Parathyroid adenoma (tissue), 2 donors: ENCODE data around the gene ENDOV.

Experiments
- H2AFZ ChIP-seq: fragments of 300-600 bp; sonication (generic); one replicate; pipeline ENCODE4 v1.7.0; 2017; ENCODE audit warnings: antibody characterized with exemption, mild to moderate bottlenecking
- H3K27ac ChIP-seq: fragments of 300-600 bp; sonication (generic); one replicate; pipeline ENCODE4 v1.7.0; 2017
- H3K27me3 ChIP-seq: fragments of 300-600 bp; sonication (generic); one replicate; pipeline ENCODE4 v1.7.0; 2017; ENCODE audit warnings: low read length; ENCODE audit not compliant: control insufficient read depth, insufficient read depth
- H3K36me3 ChIP-seq: fragments of 300-600 bp; sonication (generic); one replicate; pipeline ENCODE4 v1.7.0; 2017; ENCODE audit warnings: low read length; ENCODE audit not compliant: control insufficient read depth, insufficient read depth
- H3K4me1 ChIP-seq: fragments of 300-600 bp; sonication (generic); one replicate; pipeline ENCODE4 v1.7.0; 2017; ENCODE audit warnings: control low read depth
- H3K4me2 ChIP-seq: fragments of 300-600 bp; sonication (generic); one replicate; pipeline ENCODE4 v1.7.0; 2017; ENCODE audit warnings: low read length
- H3K4me3 ChIP-seq: fragments of 300-600 bp; sonication (generic); one replicate; pipeline ENCODE4 v1.7.0; 2017; ENCODE audit warnings: low read depth, low read length
- H3K79me2 ChIP-seq: fragments of 300-600 bp; sonication (generic); one replicate; pipeline ENCODE4 v1.7.0; 2017; ENCODE audit warnings: control low read depth
- H3K9ac ChIP-seq: fragments of 300-600 bp; sonication (generic); one replicate; pipeline ENCODE4 v1.7.0; 2017; ENCODE audit warnings: mild to moderate bottlenecking
- H3K9me3 ChIP-seq: fragments of 300-600 bp; sonication (generic); one replicate; pipeline ENCODE4 v1.7.0; 2017; ENCODE audit warnings: low read length; ENCODE audit not compliant: control insufficient read depth
- TF ChIP-seq, protein P1 (sequence below): fragments of 300-600 bp; sonication (generic); IDR thresholded peaks from one replicate; pipeline ENCODE4 v1.7.0; 2017; ENCODE audit warnings: antibody characterized with exemption, mild to moderate bottlenecking
- donor health status: primary hyperparathyroidism.

Gene ENDOV

DNA sequence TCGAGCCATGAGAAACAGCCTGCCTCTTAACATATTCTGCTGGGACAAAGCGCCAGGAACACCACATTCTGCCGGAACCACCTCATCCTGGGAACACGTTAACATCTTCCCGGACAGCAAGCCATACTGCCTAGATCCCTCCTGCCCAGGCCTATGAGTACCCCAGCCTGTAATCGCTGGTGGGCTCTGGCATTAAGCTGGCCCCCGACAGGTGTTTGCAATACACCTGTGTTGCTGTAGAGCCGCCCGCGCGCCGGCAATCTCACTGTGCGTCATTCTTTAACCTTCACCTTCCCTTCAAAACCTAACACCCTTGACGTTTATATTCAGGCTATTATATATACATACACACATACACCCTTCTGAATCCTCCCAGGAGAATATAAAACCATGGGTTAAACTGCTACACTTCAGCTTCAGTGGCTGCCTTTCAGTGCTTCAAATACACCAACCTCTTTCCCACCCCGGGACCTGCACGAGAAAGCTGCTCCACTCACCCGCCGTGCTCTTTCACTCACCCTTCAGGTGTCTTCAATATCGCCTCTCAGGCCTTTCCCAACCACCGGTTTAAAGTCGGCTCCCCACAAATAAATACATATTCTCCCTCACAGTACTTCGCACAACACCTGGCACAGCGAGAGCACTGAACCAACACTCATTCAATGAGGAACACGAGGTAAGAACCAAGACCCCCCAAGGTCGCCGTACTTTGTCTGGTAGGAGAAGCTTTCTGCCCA is 1.0 kb upstream of the ENDOV start:
- Histone ChIP-seq H3K27me3 (no peaks in the 10 kb centered on the region), H3K4me3 (peak overlapping the region; percentile 98), H3K4me1 (peaks cover 6% of the 10 kb centered on the region), H3K4me2 (peak overlapping the region; percentile 84), H3K79me2 (peaks cover 24% of the 10 kb centered on the region), H3K9me3 (no peaks in the 10 kb centered on the region), H2AFZ (peak overlapping the region; percentile 98), H3K9ac (no peak overlapping the region), H3K36me3 (no peaks in the 10 kb centered on the region), H3K27ac (peak overlapping the region; percentile 95)
- TF ChIP-seq, protein P1, sequence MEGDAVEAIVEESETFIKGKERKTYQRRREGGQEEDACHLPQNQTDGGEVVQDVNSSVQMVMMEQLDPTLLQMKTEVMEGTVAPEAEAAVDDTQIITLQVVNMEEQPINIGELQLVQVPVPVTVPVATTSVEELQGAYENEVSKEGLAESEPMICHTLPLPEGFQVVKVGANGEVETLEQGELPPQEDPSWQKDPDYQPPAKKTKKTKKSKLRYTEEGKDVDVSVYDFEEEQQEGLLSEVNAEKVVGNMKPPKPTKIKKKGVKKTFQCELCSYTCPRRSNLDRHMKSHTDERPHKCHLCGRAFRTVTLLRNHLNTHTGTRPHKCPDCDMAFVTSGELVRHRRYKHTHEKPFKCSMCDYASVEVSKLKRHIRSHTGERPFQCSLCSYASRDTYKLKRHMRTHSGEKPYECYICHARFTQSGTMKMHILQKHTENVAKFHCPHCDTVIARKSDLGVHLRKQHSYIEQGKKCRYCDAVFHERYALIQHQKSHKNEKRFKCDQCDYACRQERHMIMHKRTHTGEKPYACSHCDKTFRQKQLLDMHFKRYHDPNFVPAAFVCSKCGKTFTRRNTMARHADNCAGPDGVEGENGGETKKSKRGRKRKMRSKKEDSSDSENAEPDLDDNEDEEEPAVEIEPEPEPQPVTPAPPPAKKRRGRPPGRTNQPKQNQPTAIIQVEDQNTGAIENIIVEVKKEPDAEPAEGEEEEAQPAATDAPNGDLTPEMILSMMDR, result no peak

DNA sequence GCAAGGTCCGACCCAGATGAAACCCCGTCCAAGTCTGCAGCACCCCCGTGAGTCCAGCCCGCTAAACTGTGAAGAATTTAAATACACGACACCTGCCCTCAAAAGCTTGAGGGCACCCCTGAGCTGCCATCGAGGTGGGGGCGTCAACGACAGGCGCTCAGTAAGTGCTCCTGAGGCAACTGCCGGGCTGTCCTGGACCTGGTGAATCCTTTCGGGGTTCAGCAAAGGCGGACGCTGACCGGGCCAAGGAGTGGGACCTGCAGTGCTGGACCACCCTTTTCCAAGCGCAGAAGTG is 512 bp upstream of the ENDOV start:
- no peaks in the 10 kb centered on the region for H3K9me3 ChIP-seq
- H3K27me3 ChIP-seq, result no peaks in the 10 kb centered on the region
- peak overlapping the region; percentile 98 for H2AFZ ChIP-seq
- TF ChIP-seq, protein P1, result peak; percentile 15
- H3K4me3 ChIP-seq, result peak overlapping the region; percentile 98
- peaks cover 6% of the 10 kb centered on the region for H3K4me1 ChIP-seq
- peak overlapping the region; percentile 84 for H3K4me2 ChIP-seq
- peaks cover 24% of the 10 kb centered on the region for H3K79me2 ChIP-seq
- H3K9ac ChIP-seq, result peak overlapping the region; percentile 89
- no peaks in the 10 kb centered on the region for H3K36me3 ChIP-seq
- peak overlapping the region; percentile 95 for H3K27ac ChIP-seq

DNA sequence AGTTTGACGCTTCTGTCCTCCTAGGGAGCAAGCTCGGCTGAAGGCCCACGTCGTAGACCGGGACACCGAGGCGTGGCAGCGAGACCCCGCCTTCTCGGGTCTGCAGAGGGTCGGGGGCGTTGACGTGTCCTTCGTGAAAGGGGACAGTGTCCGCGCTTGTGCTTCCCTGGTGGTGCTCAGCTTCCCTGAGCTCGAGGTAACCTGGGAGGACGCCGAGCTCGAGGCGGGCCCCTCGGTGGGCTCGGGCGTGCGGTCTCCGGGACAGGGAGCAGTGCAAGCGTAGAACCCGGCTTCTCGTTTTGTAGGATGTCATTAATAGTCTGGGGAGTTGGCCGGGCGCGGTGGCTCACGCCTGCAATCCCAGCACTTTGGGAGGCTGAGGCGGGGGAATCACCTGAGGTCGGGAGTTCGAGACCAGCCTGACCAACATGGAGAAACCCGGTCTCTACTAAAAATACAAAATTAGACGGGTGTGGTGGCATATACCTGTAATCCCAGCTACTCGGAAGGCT is 715 bp downstream of the ENDOV start:
- Histone ChIP-seq H3K36me3 (no peaks in the 10 kb centered on the region), H2AFZ (peak overlapping the region; percentile 98), H3K4me3 (peak overlapping the region; percentile 98), H3K9me3 (no peaks in the 10 kb centered on the region), H3K27ac (peak overlapping the region; percentile 95), H3K4me1 (peaks cover 6% of the 10 kb centered on the region), H3K4me2 (peak overlapping the region; percentile 84), H3K27me3 (no peaks in the 10 kb centered on the region), H3K79me2 (peaks cover 19% of the 10 kb centered on the region), H3K9ac (peak overlapping the region; percentile 89)
- TF ChIP-seq, protein P1, result no peak

DNA sequence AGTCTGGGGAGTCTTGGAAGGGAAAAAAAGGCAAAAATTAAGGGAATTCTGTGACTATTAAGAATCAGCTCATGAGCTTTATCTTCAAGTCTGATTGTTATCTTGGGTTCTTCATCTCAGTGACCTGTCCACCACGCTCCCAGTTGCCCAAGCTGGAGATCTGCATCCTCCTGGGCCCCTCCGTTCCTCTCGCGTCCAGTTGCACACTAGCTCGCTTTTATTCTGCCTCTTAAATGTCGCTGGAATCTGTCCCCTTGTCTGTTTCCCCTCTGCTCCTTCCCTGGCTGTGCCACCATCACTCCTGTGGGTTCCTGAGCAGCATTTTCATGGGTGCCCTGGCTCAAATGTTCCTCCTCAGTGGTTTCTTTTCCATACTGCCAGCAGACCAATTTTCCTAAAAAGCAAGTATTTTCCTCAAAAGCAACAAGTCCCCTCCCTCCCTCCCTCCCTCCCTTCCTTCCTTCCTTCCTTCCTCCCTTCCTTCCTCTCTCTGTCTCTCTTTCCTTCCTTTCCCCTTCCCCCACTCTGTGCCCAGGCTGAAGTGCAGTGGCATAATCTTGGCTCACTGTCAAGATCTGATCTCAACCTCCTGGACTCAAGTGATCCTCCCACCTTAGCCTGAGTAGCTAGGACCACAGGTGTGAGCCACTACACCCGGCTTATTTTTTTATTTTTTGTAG is 1.4 kb downstream of the ENDOV start:
- Histone ChIP-seq H3K9ac (no peak overlapping the region), H3K4me3 (peak overlapping the region; percentile 98)

More for the DNA sequence above, 1.4 kb downstream of the ENDOV start:
- H3K79me2 ChIP-seq, result peaks cover 19% of the 10 kb centered on the region
- TF ChIP-seq, protein P1, result no peak
- H3K4me1 ChIP-seq, result peaks cover 6% of the 10 kb centered on the region
- no peak overlapping the region for H3K27ac ChIP-seq
- no peak overlapping the region for H2AFZ ChIP-seq
- no peaks in the 10 kb centered on the region for H3K27me3 ChIP-seq
- H3K9me3 ChIP-seq, result no peaks in the 10 kb centered on the region
- H3K36me3 ChIP-seq, result no peaks in the 10 kb centered on the region
- peak overlapping the region; percentile 51 for H3K4me2 ChIP-seq
